Measurements from ENCODE around the gene DENND2C. TPM values are rescaled to one million over a fixed set of nuclear protein-coding genes. Genes with fewer than 3 reads are reported as not detected.

The DENND2C gene
- total RNA-seq, 1 experiment from 2014 or later, result 3.6 TPM

GRCh38 chr1:114641377-114641776 is 28.5 kb downstream of the DENND2C start:
- no peak for TF ChIP-seq TCF7L2 (IDR thresholded peaks at IDR 0.05; ENCODE audit: borderline replicate concordance, extremely low read depth, insufficient read depth, insufficient read length)
- ChIA-PET CTCF (no interaction called here), POLR2A (no interaction called here), RAD21 (ENCODE audit: low non-redundant PET in 1 of 2, low total read pairs in 2 of 2, uncharacterized antibody in 2 of 2, unreplicated experiment in 2 of 2) (no interaction called here)
- no peak for ATAC-seq
- H2AFZ ChIP-seq (ENCODE audit: low read depth, low read length, poor library complexity, severe bottlenecking), result no peak overlapping the region
- no peak overlapping the region for H3K9ac ChIP-seq (ENCODE audit: low read length)
- H3K79me2 ChIP-seq (ENCODE audit: insufficient read depth, low read length), result no peaks in the 10 kb centered on the region
- no peaks in the 10 kb centered on the region for H3K27me3 ChIP-seq (ENCODE audit: insufficient read depth, low read length)
- no peak overlapping the region for H3K4me2 ChIP-seq (ENCODE audit: low read length)
- no peaks in the 10 kb centered on the region for H4K20me1 ChIP-seq (ENCODE audit: insufficient read depth)
- no TSS peak for BruUV-seq (replicated peaks)
- no peaks in the 10 kb centered on the region for H3K9me3 ChIP-seq (ENCODE audit: control insufficient read depth in 1 of 2, insufficient read depth in 1 of 2, low read depth in 1 of 2, low read length in 2 of 2)
- H3K9me2 ChIP-seq (ENCODE audit: insufficient read depth), result no peaks in the 10 kb centered on the region
- H3K4me1 ChIP-seq (ENCODE audit: control insufficient read depth in 1 of 2, insufficient read depth in 2 of 2, low read length in 2 of 2), result no peaks in the 10 kb centered on the region
- no peaks in the 10 kb centered on the region for H3K36me3 ChIP-seq (ENCODE audit: control insufficient read depth in 1 of 2, insufficient read depth in 2 of 2, low read length in 2 of 2)
- H3K4me3 ChIP-seq (replicated peaks in 1 of 2; ENCODE audit: low read depth in 1 of 2, low read length in 2 of 2), result no peak overlapping the region
- intact Hi-C loops (cut with micrococcal nuclease), result no loop called here
- H3K27ac ChIP-seq (ENCODE audit: low read depth, low read length), result no peak overlapping the region
- DNase-seq (ENCODE audit: low read depth, low spot score), result no peak

GRCh38 chr1:114638910-114639309 is 30.9 kb downstream of the DENND2C start:
- RAD21 ChIA-PET (ENCODE audit: low non-redundant PET in 1 of 2, low total read pairs in 2 of 2, uncharacterized antibody in 2 of 2, unreplicated experiment in 2 of 2), result no interaction called here
- DNase-seq (ENCODE audit: low read depth, low spot score), result no peak
- no peaks in the 10 kb centered on the region for H3K4me1 ChIP-seq (ENCODE audit: control insufficient read depth in 1 of 2, insufficient read depth in 2 of 2, low read length in 2 of 2)
- TF ChIP-seq SP1 (IDR thresholded peaks at IDR 0.05; ENCODE audit: low read depth), result no peak
- TF ChIP-seq POLR2A (IDR thresholded peaks at IDR 0.05; ENCODE audit: borderline replicate concordance, extremely low read depth, insufficient read depth, insufficient read length), result no peak
- no peak for TF ChIP-seq SRF (IDR thresholded peaks at IDR 0.05; ENCODE audit: low read depth)
- no peak for TF ChIP-seq CTCF (IDR thresholded peaks at IDR 0.05 in 2 of 3, conservative IDR thresholded peaks at IDR 0.05 in 1 of 3; ENCODE audit: borderline replicate concordance in 1 of 3, insufficient read depth in 1 of 3, low read depth in 2 of 3, low read length in 2 of 3)
- H3K27ac ChIP-seq (ENCODE audit: low read depth, low read length), result no peak overlapping the region
- no peaks in the 10 kb centered on the region for H3K9me3 ChIP-seq (ENCODE audit: control insufficient read depth in 1 of 2, insufficient read depth in 1 of 2, low read depth in 1 of 2, low read length in 2 of 2)
- H3K4me3 ChIP-seq (replicated peaks in 1 of 2; ENCODE audit: low read depth in 1 of 2, low read length in 2 of 2), result no peak overlapping the region
- no peak overlapping the region for H3K4me2 ChIP-seq (ENCODE audit: low read length)
- no peaks in the 10 kb centered on the region for H3K36me3 ChIP-seq (ENCODE audit: control insufficient read depth in 1 of 2, insufficient read depth in 2 of 2, low read length in 2 of 2)
- no peaks in the 10 kb centered on the region for H3K79me2 ChIP-seq (ENCODE audit: insufficient read depth, low read length)
- no peak overlapping the region for H3K9ac ChIP-seq (ENCODE audit: low read length)
- H3K27me3 ChIP-seq (ENCODE audit: insufficient read depth, low read length), result no peaks in the 10 kb centered on the region
- H2AFZ ChIP-seq (ENCODE audit: low read depth, low read length, poor library complexity, severe bottlenecking), result no peak overlapping the region
- H4K20me1 ChIP-seq (ENCODE audit: insufficient read depth), result no peaks in the 10 kb centered on the region
- ATAC-seq, result no peak
- H3K9me2 ChIP-seq (ENCODE audit: insufficient read depth), result no peaks in the 10 kb centered on the region
- no TSS peak for BruUV-seq (replicated peaks)
- intact Hi-C loops (cut with micrococcal nuclease), result no loop called here
- CTCF ChIA-PET, result no interaction called here
- POLR2A ChIA-PET, result no interaction called here
